Brain pericyte (primary cell): Measurements from ENCODE around the gene LOXL1.

Source experiments
- DNase-seq: peaks from one replicate; pipeline ENCODE4 v3.0.0-alpha.2; 2012; ENCODE audit warnings: low read depth, low spot score

The LOXL1 gene

GRCh38 chr15:73993211-73993994 lies 67.1 kb downstream of the LOXL1 start:
- no peak for DNase-seq

- peak; percentile 75 for DNase-seq
Observed at GRCh38 chr15:73994413-73994883, 68.2 kb downstream of the LOXL1 start, which contains the start of gene PML. Gene PML (plus strand): TSS chr15:73994716. CDS start chr15:73994813, 97 bp downstream.

- no peak for DNase-seq
Observed at GRCh38 chr15:73994912-73995622, 68.8 kb downstream of the LOXL1 start.

- DNase-seq, result no peak
Observed at GRCh38 chr15:73996267-73996666, 70.0 kb downstream of the LOXL1 start.

GRCh38 chr15:73996939-73997338 lies 70.7 kb downstream of the LOXL1 start:
- DNase-seq, result no peak

GRCh38 chr15:73997986-73998385 lies 71.7 kb downstream of the LOXL1 start:
- DNase-seq, result no peak
